SK-N-SH treated with all-trans-retinoic acid at 6 μM for 48 hours (cell line): ENCODE measurements around the gene CANX.
"Not testable (repeated sequence)": the region's sequence is repeated elsewhere in the genome, so short reads cannot be mapped to it uniquely, and the experiment has no call there.

Source experiments
- ARNTL ChIP-seq: fragments of 450-650 bp; formaldehyde crosslinking; IDR thresholded peaks from 2 replicates; pipeline ENCODE4 v1.5.0; 2020; ENCODE audit warnings: low read depth, mild to moderate bottlenecking, moderate library complexity, borderline replicate concordance
- CSDC2 ChIP-seq: fragments of 250-450 bp; sonication (Bioruptor Pico); IDR thresholded peaks from 2 replicates; pipeline ENCODE4 v1.5.0; 2020; ENCODE audit warnings: mild to moderate bottlenecking, moderate library complexity
- ZFP3 ChIP-seq: fragments of 250-450 bp; sonication (Bioruptor Pico); IDR thresholded peaks from 2 replicates; pipeline ENCODE4 v1.5.0; 2020; ENCODE audit warnings: mild to moderate bottlenecking, moderate library complexity
- ZFP30 ChIP-seq: fragments of 450-650 bp; formaldehyde crosslinking; IDR thresholded peaks from 2 replicates; pipeline ENCODE4 v1.5.0; 2022; ENCODE audit warnings: mild to moderate bottlenecking, moderate library complexity
- TF ChIP-seq, protein P1 (sequence below): fragments of 250-450 bp; sonication (Bioruptor Pico); IDR thresholded peaks from 2 replicates; pipeline ENCODE4 v1.5.1; 2020; ENCODE audit warnings: low read depth, mild to moderate bottlenecking, moderate library complexity

GRCh38 chr5:179689212-179689611 is 9.6 kb upstream of the CANX start:
- not testable (repeated sequence) for TF ChIP-seq ARNTL, ZFP30, CSDC2, ZFP3 (CRISPR knock-in tag)
- TF ChIP-seq, protein P1, sequence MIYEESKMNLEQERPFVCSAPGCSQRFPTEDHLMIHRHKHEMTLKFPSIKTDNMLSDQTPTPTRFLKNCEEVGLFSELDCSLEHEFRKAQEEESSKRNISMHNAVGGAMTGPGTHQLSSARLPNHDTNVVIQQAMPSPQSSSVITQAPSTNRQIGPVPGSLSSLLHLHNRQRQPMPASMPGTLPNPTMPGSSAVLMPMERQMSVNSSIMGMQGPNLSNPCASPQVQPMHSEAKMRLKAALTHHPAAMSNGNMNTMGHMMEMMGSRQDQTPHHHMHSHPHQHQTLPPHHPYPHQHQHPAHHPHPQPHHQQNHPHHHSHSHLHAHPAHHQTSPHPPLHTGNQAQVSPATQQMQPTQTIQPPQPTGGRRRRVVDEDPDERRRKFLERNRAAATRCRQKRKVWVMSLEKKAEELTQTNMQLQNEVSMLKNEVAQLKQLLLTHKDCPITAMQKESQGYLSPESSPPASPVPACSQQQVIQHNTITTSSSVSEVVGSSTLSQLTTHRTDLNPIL (CRISPR knock-in tag): not testable (repeated sequence)
